IPS-18a (cell line): Measurements from ENCODE around the gene UBXN4.
"Not testable (repeated sequence)": the region's sequence is repeated elsewhere in the genome, so short reads cannot be mapped to it uniquely, and the experiment has no call there.

ENCODE experiments used
- H3K27ac ChIP-seq: one replicate; pipeline ENCODE4 v1.5.1; 2013; ENCODE audit warnings: low read length
- H3K27me3 ChIP-seq: one replicate; pipeline ENCODE4 v1.6.1; 2013; ENCODE audit warnings: mild to moderate bottlenecking, low read length; ENCODE audit not compliant: control insufficient read depth, insufficient read depth
- H3K36me3 ChIP-seq: one replicate; pipeline ENCODE4 v1.6.1; 2013; ENCODE audit warnings: low read depth, low read length; ENCODE audit not compliant: control insufficient read depth
- H3K4me1 ChIP-seq: one replicate; pipeline ENCODE4 v1.6.1; 2013; ENCODE audit warnings: low read depth, low read length; ENCODE audit not compliant: control insufficient read depth
- H3K4me3 ChIP-seq: one replicate; pipeline ENCODE4 v1.5.1; 2013; ENCODE audit warnings: low read length
- H3K9ac ChIP-seq: one replicate; pipeline ENCODE4 v1.6.1; 2013; ENCODE audit warnings: mild to moderate bottlenecking, low read length, moderate library complexity
- H3K9me3 ChIP-seq: one replicate; pipeline ENCODE4 v1.6.1; 2013; ENCODE audit warnings: low read depth, low read length; ENCODE audit not compliant: control insufficient read depth

Gene UBXN4

DNA sequence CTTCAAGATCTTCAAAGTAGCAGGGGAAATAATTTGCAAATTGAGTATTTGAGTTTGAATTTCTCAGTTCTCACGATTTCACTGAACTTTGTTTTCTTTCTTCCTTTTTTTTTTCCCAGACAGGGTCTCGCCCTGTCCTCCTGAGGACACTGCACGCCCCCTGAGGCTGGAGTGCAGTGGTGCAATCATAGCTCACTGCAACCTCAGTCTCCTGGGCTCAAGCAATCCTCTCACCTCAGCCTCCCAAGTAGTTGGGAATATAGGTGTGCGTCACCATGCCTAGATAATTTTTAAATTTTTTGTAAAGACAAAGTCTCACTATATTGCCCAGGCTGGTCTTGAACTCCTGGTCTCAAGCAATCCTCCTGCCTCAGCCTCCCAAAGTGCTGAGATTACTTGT lies 54.0 kb downstream of the UBXN4 start:
- not testable (repeated sequence) for H3K4me1 ChIP-seq, H3K4me3 ChIP-seq, H3K27me3 ChIP-seq, H3K36me3 ChIP-seq, H3K9me3 ChIP-seq, H3K27ac ChIP-seq, H3K9ac ChIP-seq

DNA sequence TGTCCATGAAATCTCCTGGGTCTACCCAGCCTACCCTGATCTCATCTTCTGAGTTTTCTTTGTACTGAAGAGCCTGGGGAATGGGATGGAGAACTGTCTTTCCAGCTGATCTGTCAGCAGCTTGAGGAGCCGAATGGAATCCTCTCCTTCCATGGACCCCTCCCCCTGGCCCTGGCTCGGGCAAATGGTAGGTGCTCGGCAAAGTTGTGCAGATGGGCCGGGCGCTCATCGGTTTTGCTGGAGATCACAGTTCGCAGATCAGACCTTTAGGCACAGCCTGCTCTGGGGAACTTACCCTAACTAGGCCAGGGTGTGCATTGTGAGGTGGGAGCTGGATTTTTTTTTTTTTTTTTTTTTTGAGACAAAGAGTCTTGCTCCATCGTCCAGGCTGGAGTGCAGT lies 55.0 kb downstream of the UBXN4 start:
- H3K27ac ChIP-seq: no peak overlapping the region
- no peaks in the 10 kb centered on the region for H3K27me3 ChIP-seq
- H3K4me3 ChIP-seq: no peak overlapping the region
- H3K36me3 ChIP-seq: no peaks in the 10 kb centered on the region
- no peaks in the 10 kb centered on the region for H3K4me1 ChIP-seq
- no peak overlapping the region for H3K9ac ChIP-seq
- H3K9me3 ChIP-seq: no peaks in the 10 kb centered on the region

- Histone ChIP-seq H3K9ac (no peak overlapping the region), H3K4me1 (no peaks in the 10 kb centered on the region), H3K4me3 (no peak overlapping the region), H3K9me3 (no peaks in the 10 kb centered on the region), H3K27ac (no peak overlapping the region), H3K27me3 (no peaks in the 10 kb centered on the region), H3K36me3 (no peaks in the 10 kb centered on the region)
Observed at GRCh38 chr2:135797497-135798274, 56.0 kb downstream of the UBXN4 start.

DNA sequence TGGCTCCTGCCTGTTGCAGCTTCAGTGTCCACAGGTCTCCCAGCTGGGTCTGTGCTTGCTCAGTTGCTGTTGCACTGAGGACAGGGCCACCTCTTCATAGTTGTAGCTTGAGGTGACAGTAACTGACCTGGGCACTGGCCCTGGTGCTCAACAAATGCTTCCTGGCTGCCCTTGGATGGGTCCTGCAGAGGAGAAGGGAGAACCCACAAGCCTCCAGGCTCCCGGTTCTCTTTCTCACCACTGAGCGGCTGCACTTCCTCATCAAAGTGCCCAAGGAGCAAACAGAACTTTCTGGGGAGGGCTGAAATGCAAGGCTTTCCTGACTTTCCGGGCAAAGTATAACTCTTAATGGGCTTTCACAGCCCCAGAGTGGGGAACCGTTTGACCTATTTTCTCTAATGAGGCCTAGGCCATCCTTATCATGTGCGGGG lies 56.6 kb downstream of the UBXN4 start:
- H3K36me3 ChIP-seq: no peaks in the 10 kb centered on the region
- no peak overlapping the region for H3K4me3 ChIP-seq
- no peaks in the 10 kb centered on the region for H3K9me3 ChIP-seq
- no peaks in the 10 kb centered on the region for H3K27me3 ChIP-seq
- no peak overlapping the region for H3K9ac ChIP-seq
- H3K27ac ChIP-seq: no peak overlapping the region
- H3K4me1 ChIP-seq: no peaks in the 10 kb centered on the region

DNA sequence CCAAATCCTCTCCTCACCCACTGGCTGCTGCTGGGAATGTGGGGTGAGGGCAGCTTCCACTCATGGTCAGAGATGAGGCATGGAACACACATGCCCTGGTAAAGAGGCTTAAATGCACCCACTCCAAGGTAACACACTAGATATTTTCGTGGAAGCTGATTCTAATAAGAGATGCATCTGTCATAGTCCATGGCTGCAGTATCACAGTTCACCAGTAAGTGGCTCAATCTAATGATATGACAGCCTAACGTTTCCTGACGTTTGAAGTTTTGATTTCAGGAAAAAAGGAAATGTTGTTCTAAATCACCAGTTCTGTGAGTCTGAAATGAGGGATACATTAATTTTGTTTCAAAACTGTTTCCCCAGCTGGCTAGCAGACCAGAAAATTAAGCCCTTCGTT lies 57.1 kb downstream of the UBXN4 start:
- Histone ChIP-seq H3K9ac (no peak overlapping the region), H3K4me3 (no peak overlapping the region), H3K27me3 (no peaks in the 10 kb centered on the region), H3K36me3 (no peaks in the 10 kb centered on the region), H3K4me1 (no peaks in the 10 kb centered on the region), H3K9me3 (no peaks in the 10 kb centered on the region), H3K27ac (no peak overlapping the region)

GRCh38 chr2:135799738-135800137 lies 58.1 kb downstream of the UBXN4 start:
- Histone ChIP-seq H3K27ac (no peak overlapping the region), H3K9ac (no peak overlapping the region), H3K4me1 (no peaks in the 10 kb centered on the region), H3K4me3 (no peak overlapping the region), H3K27me3 (no peaks in the 10 kb centered on the region), H3K36me3 (no peaks in the 10 kb centered on the region), H3K9me3 (no peaks in the 10 kb centered on the region)

GRCh38 chr2:135800513-135801460 lies 59.1 kb downstream of the UBXN4 start:
- H3K27ac ChIP-seq: no peak overlapping the region
- H3K9ac ChIP-seq: no peak overlapping the region
- H3K36me3 ChIP-seq: no peaks in the 10 kb centered on the region
- no peaks in the 10 kb centered on the region for H3K27me3 ChIP-seq
- H3K4me3 ChIP-seq: no peak overlapping the region
- no peaks in the 10 kb centered on the region for H3K9me3 ChIP-seq
- no peaks in the 10 kb centered on the region for H3K4me1 ChIP-seq

DNA sequence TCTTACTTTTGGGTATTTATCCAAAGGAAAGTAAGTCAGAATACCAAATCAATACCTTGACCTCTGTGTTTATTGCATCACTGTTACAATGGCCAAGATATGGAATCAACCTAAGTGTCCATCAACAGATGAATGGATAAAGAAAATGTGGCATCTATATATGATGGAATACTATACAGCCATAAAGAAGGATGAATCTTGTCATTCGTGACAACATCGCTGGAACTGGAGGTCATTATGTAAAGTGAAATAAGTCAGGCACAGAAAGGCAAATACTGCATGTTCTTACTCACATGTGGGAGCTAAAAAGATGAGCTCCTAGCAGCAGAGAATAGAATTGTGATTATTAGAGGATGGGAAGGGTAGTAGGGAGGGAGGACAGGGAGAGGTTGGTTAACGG lies 60.7 kb downstream of the UBXN4 start:
- Histone ChIP-seq H3K36me3 (no peaks in the 10 kb centered on the region), H3K4me1 (no peaks in the 10 kb centered on the region), H3K27ac (no peak overlapping the region), H3K27me3 (no peaks in the 10 kb centered on the region), H3K9me3 (no peaks in the 10 kb centered on the region), H3K4me3 (no peak overlapping the region), H3K9ac (no peak overlapping the region)

GRCh38 chr2:135803278-135803677 lies 61.6 kb downstream of the UBXN4 start:
- no peaks in the 10 kb centered on the region for H3K36me3 ChIP-seq
- no peak overlapping the region for H3K4me3 ChIP-seq
- no peaks in the 10 kb centered on the region for H3K9me3 ChIP-seq
- no peaks in the 10 kb centered on the region for H3K4me1 ChIP-seq
- no peak overlapping the region for H3K9ac ChIP-seq
- no peak overlapping the region for H3K27ac ChIP-seq
- H3K27me3 ChIP-seq: no peaks in the 10 kb centered on the region

DNA sequence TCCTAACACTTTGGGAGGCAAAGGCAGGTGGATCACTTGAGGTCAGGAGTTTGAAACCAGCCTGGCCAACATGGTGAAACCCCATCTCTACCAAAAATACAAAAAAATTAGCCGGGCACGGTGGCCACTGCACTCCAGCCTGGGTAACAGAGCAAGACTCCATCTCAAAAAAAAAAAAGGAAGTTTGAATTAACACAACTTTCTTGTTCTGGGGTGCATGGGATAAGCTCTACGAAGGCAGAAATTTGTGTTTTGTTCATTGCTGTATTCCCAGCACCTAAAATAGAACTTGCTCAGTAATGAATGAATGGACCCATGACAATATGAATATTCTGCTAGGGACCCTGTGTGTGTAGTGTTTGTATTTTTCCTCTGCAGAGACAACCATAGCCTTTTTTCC lies 66.2 kb downstream of the UBXN4 start:
- not testable (repeated sequence) for H3K4me3 ChIP-seq, H3K9me3 ChIP-seq, H3K9ac ChIP-seq, H3K4me1 ChIP-seq, H3K36me3 ChIP-seq, H3K27me3 ChIP-seq, H3K27ac ChIP-seq

DNA sequence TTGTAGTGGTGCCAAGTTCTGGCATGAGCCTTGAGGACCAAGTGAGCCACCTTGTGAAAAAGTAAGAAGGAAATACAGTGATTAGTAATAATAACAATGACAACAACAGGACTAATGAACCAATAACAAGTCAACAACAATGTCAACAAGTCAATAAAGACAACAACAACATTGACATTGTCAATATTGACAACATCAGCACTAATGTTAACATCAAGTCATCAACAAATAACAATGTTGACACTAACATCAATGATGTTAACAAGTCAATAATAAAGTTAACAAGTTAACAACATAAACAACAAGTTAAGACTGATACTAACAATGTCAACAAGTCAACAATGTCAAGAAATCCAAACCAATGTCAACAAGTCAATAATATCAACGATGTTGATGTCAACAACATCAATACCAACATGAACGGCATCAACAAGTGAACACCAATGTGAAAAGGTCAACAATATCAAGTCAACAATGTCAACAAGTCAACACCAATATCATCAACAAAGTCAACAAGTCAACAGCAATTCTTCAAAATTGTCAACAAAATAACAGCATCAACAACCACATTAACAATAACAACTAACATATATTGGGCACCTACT lies 71.4 kb downstream of the UBXN4 start:
- Histone ChIP-seq H3K27ac (no peak overlapping the region), H3K4me3 (no peak overlapping the region), H3K4me1 (no peaks in the 10 kb centered on the region), H3K36me3 (no peaks in the 10 kb centered on the region), H3K9me3 (no peaks in the 10 kb centered on the region), H3K9ac (no peak overlapping the region), H3K27me3 (no peaks in the 10 kb centered on the region)
